ENCODE data around the gene FCGBP.
"Not testable (repeated sequence)": the region's sequence is repeated elsewhere in the genome, so short reads cannot be mapped to it uniquely, and the experiment has no call there.

The FCGBP gene

GRCh38 chr19:39891660-39892505 lies 42.6 kb downstream of the FCGBP start:
- DNase-seq: peak in 2 of 51 donors; percentile 1 to 11

DNA sequence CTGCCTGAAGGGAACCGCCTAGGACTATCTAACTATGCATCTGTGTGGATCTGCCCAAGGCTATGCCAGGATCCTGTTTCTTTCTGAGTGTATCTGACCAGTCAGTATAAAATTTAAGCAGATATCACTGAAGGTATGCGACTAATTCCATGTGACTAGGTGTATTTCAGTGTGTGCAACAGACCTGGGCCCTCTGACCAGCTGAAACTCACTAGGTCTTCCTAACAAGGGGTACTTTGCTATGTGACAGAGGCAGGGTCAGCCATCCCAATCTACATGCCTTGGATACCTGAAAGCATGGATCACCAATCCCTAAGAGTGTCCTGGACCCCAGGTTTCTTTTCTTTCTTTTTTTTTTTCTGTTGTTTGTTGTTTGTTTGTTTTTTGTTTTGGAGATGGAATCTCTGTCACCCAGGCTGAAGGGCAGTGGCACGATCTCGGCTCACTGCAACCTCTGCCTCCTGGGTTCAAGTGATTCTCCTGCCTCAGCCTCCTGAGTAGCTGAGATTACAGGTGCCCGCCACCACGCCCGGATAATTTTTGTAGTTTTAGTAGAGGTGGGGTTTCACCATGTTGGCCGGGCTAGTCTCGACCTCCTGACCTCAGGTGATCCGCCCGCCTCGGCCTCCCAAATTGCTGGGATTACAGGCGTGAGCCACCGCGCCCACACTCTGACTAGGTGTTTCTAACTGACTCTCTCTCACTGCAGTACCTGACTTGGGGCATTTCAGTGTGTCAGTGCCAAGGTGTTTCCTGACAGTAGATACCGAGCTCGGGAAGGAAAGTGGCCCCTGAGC lies 43.5 kb downstream of the FCGBP start:
- DNase-seq: no peak

DNA sequence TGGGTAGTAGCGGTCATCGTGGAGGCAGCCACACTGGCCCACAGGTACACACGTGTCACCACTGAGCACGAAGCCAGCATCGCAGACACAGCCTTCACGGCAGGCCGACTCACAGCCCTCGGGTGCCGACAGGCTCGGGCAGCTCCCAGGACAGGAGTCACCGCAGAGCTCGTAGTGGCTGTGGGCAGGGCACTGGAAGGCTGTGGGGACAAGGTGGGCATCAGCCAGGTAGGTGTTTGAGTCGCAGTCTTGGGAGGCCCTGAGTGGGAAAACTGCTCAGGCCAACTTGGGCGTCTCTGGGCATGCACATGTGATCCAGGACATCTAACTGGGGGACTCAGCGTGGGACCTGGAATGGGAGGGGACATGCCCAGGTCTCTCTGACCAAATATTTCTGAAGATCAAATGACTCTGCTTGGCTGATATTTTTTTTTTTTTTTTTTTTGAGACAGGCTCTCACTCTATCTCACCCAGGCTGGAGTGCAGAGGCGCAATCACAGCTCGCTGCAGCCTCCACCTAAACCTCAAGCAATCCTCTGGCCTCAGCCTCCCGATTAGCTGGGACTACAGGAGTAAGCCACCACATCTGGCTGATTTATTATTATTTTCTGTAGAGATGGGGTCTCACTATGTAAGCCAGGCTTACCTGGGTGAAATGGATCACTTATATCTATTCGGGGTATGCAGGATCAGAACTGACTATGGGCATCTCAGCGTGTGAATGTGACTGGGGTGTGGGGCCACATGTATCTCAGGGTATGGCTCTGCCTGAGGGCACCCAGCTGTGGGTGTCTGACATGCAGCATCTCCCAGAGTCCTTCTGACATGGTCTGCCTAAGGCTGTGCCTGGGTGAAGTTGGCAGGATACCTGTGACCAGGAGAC lies 44.3 kb downstream of the FCGBP start:
- not testable (repeated sequence) for DNase-seq

- DNase-seq: not testable (repeated sequence)
Observed at GRCh38 chr19:39887456-39887951, 46.9 kb downstream of the FCGBP start.

- not testable (repeated sequence) for DNase-seq
Observed at GRCh38 chr19:39885821-39886554, 48.4 kb downstream of the FCGBP start.

GRCh38 chr19:39884721-39885120 lies 49.7 kb downstream of the FCGBP start:
- DNase-seq: not testable (repeated sequence)
